Transverse colon (tissue), 4 donors: ENCODE results near the gene SLC38A6. TPM values are rescaled to one million over a fixed set of nuclear protein-coding genes. Genes with fewer than 3 reads are reported as not detected.

ENCODE experiments used
- DNase-seq: peaks from one replicate; pipeline ENCODE4 v3.0.0-alpha.2; 2019
- H3K27ac ChIP-seq, 4 donors: fragments of 200-600 bp; sonication (generic); 2 replicates each; pipeline ENCODE4 v1.5.1; 2016 to 2018; ENCODE audit warnings: inconsistent platforms in 4 of 4
- H3K27me3 ChIP-seq: fragments of 200-600 bp; sonication (generic); 2 replicates; pipeline ENCODE4 v1.5.1; 2017; ENCODE audit warnings: inconsistent platforms
- H3K36me3 ChIP-seq, 4 donors: fragments of 200-600 bp; sonication (generic); 2 replicates each; pipeline ENCODE4 v1.5.1; 2017 to 2019; ENCODE audit warnings: inconsistent platforms in 4 of 4
- H3K4me1 ChIP-seq, 4 donors: fragments of 200-600 bp; sonication (generic); 2 replicates each; pipeline ENCODE4 v1.5.1; 2017 to 2020; ENCODE audit warnings: inconsistent platforms in 4 of 4
- H3K4me3 ChIP-seq, 4 donors: fragments of 200-600 bp; sonication (generic); 1 replicate in 1 of 4; 2 replicates in 3 of 4; pipeline versions ENCODE4 v1.5.1 to v1.6.1; 2017 to 2019; ENCODE audit warnings: inconsistent platforms in 4 of 4
- H3K9me3 ChIP-seq, 2 donors: fragments of 200-600 bp; sonication (generic); 2 replicates each; pipeline ENCODE4 v1.5.1; 2017 to 2019; ENCODE audit warnings: inconsistent platforms in 2 of 2
- CTCF ChIP-seq, 5 experiments: fragments of 200-600 bp in 3 of 5; fragments of 450-650 bp in 2 of 5; sonication (generic) in 3 of 5; IDR thresholded peaks; 1 replicate in 2 of 5; 2 replicates in 3 of 5; pipeline ENCODE4 v1.5.1; 2016 to 2017; ENCODE audit warnings: antibody characterized with exemption in 5 of 5, inconsistent platforms in 3 of 5, mild to moderate bottlenecking in 2 of 5, moderate library complexity in 1 of 5
- EP300 ChIP-seq: sonication (generic); formaldehyde crosslinking; IDR thresholded peaks from one replicate; pipeline ENCODE4 v1.6.1; 2017; ENCODE audit warnings: antibody characterized with exemption, low read depth
- POLR2A ChIP-seq: fragments of 450-650 bp; IDR thresholded peaks from one replicate; pipeline ENCODE4 v1.6.1; 2016; ENCODE audit warnings: antibody characterized with exemption, mild to moderate bottlenecking, moderate library complexity
- POLR2AphosphoS5 ChIP-seq, 3 donors: sonication (generic); formaldehyde crosslinking; IDR thresholded peaks; one replicate each; pipeline ENCODE4 v1.6.1; 2016; ENCODE audit warnings: antibody characterized with exemption in 3 of 3
- WGBS, 2 donors: methylation state at CpG; one replicate each; pipeline ENCODE4 v1.1.5; 2018; ENCODE audit warnings: low coverage in 1 of 2; 5-methylcytosine and 5-hydroxymethylcytosine counted together
- in situ Hi-C, 4 donors: fragments of 200-750 bp; cut with MboI; loops; one replicate each; pipeline versions ENCODE4 v1.15.0 to v1.15.1; 2017; ENCODE audit warnings: low sequenced_read_pairs in 3 of 4, low pct_ligation_motif_present in 1 of 4, low pct_unique_long_range_greater_than_20kb in 1 of 4
- intact Hi-C: fragments of 100-400 bp; cut with DNase I; formaldehyde crosslinking; loops from one replicate; pipeline ENCODE4 v1.15.1; 2023; ENCODE audit warnings: low total_unique reads
- total RNA-seq, 4 donors: library from RNA; depleted of rRNA; stranded (reverse); fragments of >200 nt; gene quantifications; one replicate each; pipeline ENCODE4 v1.1.0, GENCODE V29; 2016

Gene SLC38A6
- total RNA-seq, 4 donors from 2014 or later, result 7.9 to 20.6 (median 10.0) TPM; not detected in 1

- H3K27me3 ChIP-seq, result no peaks in the 10 kb centered on the region
- no peak overlapping the region for H3K4me3 ChIP-seq
- H3K36me3 ChIP-seq, result no peaks in the 10 kb centered on the region
- no peak overlapping the region for H3K27ac ChIP-seq
- H3K4me1 ChIP-seq, result no peaks in the 10 kb centered on the region
- in situ Hi-C loops, result no loop called here
- TF ChIP-seq EP300 (no peak), POLR2A (no peak), CTCF (IDR thresholded peaks at IDR 0.05) (no peak), POLR2AphosphoS5 (IDR thresholded peaks at IDR 0.05) (no peak)
- intact Hi-C loops, result no loop called here
- no peak for DNase-seq
- H3K9me3 ChIP-seq, result peaks cover 0 to 7% of the 10 kb centered on the region in 2 donors
- 72% methylated on average over 1 of the region's 1 CpG; no CpG with 5 or more reads in 1 of the 2 donors for WGBS, 2 donors
Observed at GRCh38 chr14:61051051-61051450, 70.0 kb downstream of the SLC38A6 start.

- in situ Hi-C loops (no loop called here), intact Hi-C loops (no loop called here)
Observed at GRCh38 chr14:61051621-61052020, 70.6 kb downstream of the SLC38A6 start.

GRCh38 chr14:61063461-61063860, 82.4 kb downstream of the SLC38A6 start:
- no peaks in the 10 kb centered on the region for H3K27me3 ChIP-seq
- TF ChIP-seq POLR2A (no peak), EP300 (no peak), POLR2AphosphoS5 (IDR thresholded peaks at IDR 0.05) (no peak), CTCF (IDR thresholded peaks at IDR 0.05) (no peak)
- H3K36me3 ChIP-seq, result no peaks in the 10 kb centered on the region
- intact Hi-C loops (no loop called here), in situ Hi-C loops (no loop called here)
- no peak for DNase-seq
- 86 to 100% methylated on average over 3 of the region's 3 CpGs for WGBS, 2 donors
- H3K4me1 ChIP-seq, result no peaks in the 10 kb centered on the region
- H3K27ac ChIP-seq, result no peak overlapping the region
- H3K4me3 ChIP-seq, result no peak overlapping the region
- H3K9me3 ChIP-seq, result no peaks in the 10 kb centered on the region

More at GRCh38 chr14:61051621-61052020, 70.6 kb downstream of the SLC38A6 start:
- no peak overlapping the region for H3K4me3 ChIP-seq
- H3K27me3 ChIP-seq, result no peaks in the 10 kb centered on the region
- H3K36me3 ChIP-seq, result no peaks in the 10 kb centered on the region
- no peaks in the 10 kb centered on the region for H3K4me1 ChIP-seq
- no peak for DNase-seq
- H3K27ac ChIP-seq, result no peak overlapping the region
- H3K9me3 ChIP-seq, result peaks cover 0 to 7% of the 10 kb centered on the region in 2 donors
- TF ChIP-seq CTCF (IDR thresholded peaks at IDR 0.05), result no peak
- no peak for TF ChIP-seq EP300
- no peak for TF ChIP-seq POLR2A
- no peak for TF ChIP-seq POLR2AphosphoS5 (IDR thresholded peaks at IDR 0.05)
- WGBS, 2 donors, result 82% methylated on average over 3 of the region's 3 CpGs

GRCh38 chr14:61064210-61064609, 83.2 kb downstream of the SLC38A6 start:
- TF ChIP-seq EP300, result no peak
- TF ChIP-seq POLR2AphosphoS5 (IDR thresholded peaks at IDR 0.05), result no peak
- no peak for TF ChIP-seq CTCF (IDR thresholded peaks at IDR 0.05)
- TF ChIP-seq POLR2A, result no peak
- Histone ChIP-seq H3K27ac (no peak overlapping the region), H3K27me3 (no peaks in the 10 kb centered on the region), H3K4me3 (no peak overlapping the region), H3K9me3 (no peaks in the 10 kb centered on the region), H3K4me1 (no peaks in the 10 kb centered on the region), H3K36me3 (no peaks in the 10 kb centered on the region)
- DNase-seq, result no peak
- intact Hi-C loops (no loop called here), in situ Hi-C loops (no loop called here)
- WGBS, 2 donors, result 94% methylated on average over 2 of the region's 2 CpGs; no CpG with 5 or more reads in 1 of the 2 donors
